Activated CD8-positive, alpha-beta T cell treated with anti-CD3 and anti-CD28 coated beads for 36 hours (primary cell): ENCODE measurements around the gene RETREG2. TPM values are rescaled to one million over a fixed set of nuclear protein-coding genes. Genes with fewer than 3 reads are reported as not detected.
"Not testable (repeated sequence)": the region's sequence is repeated elsewhere in the genome, so short reads cannot be mapped to it uniquely, and the experiment has no call there.

ENCODE experiments used
- ATAC-seq: fragments of 200-7000 bp; cut with Tn5 transposase; one replicate; pipeline ENCODE4 v1.10.0; 2021; ENCODE audit warnings: mild to moderate bottlenecking, moderate library complexity
- CTCF ChIA-PET: fragments of 350-600 bp; sonication (Branson Sonifier 250); formaldehyde crosslinking; loops from one replicate; lab custom pipeline; 2021; ENCODE audit warnings: antibody characterized with exemption; lab: Charles Lee
- POLR2A ChIA-PET: fragments of 350-600 bp; sonication (Branson Sonifier 250); formaldehyde crosslinking; loops from one replicate; lab custom pipeline; 2021; ENCODE audit warnings: antibody characterized with exemption; lab: Charles Lee
- DNase-seq: peaks from one replicate; pipeline ENCODE4 v3.0.0-alpha.2; 2020
- H3K27ac Mint-ChIP-seq: one replicate; pipeline ENCODE4 v1.8.0; 2021; ENCODE audit warnings: mild to moderate bottlenecking, mixed read lengths
- H3K27me3 Mint-ChIP-seq: one replicate; pipeline ENCODE4 v1.8.0; 2021; ENCODE audit warnings: mixed read lengths
- H3K36me3 Mint-ChIP-seq: one replicate; pipeline ENCODE4 v1.8.0; 2021; ENCODE audit warnings: low read depth, mixed read lengths
- H3K4me1 Mint-ChIP-seq: one replicate; pipeline ENCODE4 v1.8.0; 2021; ENCODE audit warnings: low read depth, mixed read lengths
- H3K4me3 Mint-ChIP-seq: one replicate; pipeline ENCODE4 v1.8.0; 2021; ENCODE audit warnings: mild to moderate bottlenecking, moderate library complexity, mixed read lengths
- H3K9me3 Mint-ChIP-seq: one replicate; pipeline ENCODE4 v1.8.0; 2021; ENCODE audit warnings: mixed read lengths
- CTCF ChIP-seq: fragments of 200-600 bp; IDR thresholded peaks from one replicate; pipeline ENCODE4 v1.8.0; 2022; ENCODE audit warnings: antibody characterized with exemption, mild to moderate bottlenecking
- intact Hi-C: fragments of 100-400 bp; cut with micrococcal nuclease; formaldehyde crosslinking; loops from one replicate; pipeline ENCODE4 v1.10.0; 2022
- total RNA-seq, 2 experiments: library from RNA; stranded (reverse); gene quantifications; one replicate each; pipeline ENCODE4 v1.2.3, GENCODE V29; 2021

Gene RETREG2
- total RNA-seq, 2 experiments from 2014 or later: 63.8 to 67.8 TPM

GRCh38 chr2:219186754-219187456 is 8.8 kb downstream of the RETREG2 start:
- peak overlapping the region; percentile 83 for H3K27ac Mint-ChIP-seq
- ChIA-PET CTCF (interaction anchor here (0.8 to 1.1 kb wide), 2 partner anchors 13 to 157 kb away, joined by 3 read pairs; no protein-coding TSS in a partner anchor), POLR2A (no interaction called here)
- intact Hi-C loops: no loop called here
- H3K36me3 Mint-ChIP-seq: peaks cover 15% of the 10 kb centered on the region
- H3K4me1 Mint-ChIP-seq: peaks cover 17% of the 10 kb centered on the region
- no peak overlapping the region for H3K4me3 Mint-ChIP-seq
- DNase-seq (peak; percentile 63), ATAC-seq (peak; percentile 92)
- no peak for TF ChIP-seq CTCF
- H3K27me3 Mint-ChIP-seq: no peaks in the 10 kb centered on the region
- H3K9me3 Mint-ChIP-seq: no peaks in the 10 kb centered on the region

- ChIA-PET POLR2A (interaction anchor here (0.7 to 1.4 kb wide), 3 partner anchors 8 to 16 kb away, joined by 3 to 4 read pairs (median 3); no protein-coding TSS in a partner anchor), CTCF (interaction anchor here (0.7 to 1.2 kb wide), 4 partner anchors 25 to 98 kb away, joined by 3 to 4 read pairs (median 4); no protein-coding TSS in a partner anchor)
- Mint-ChIP-seq H3K36me3 (peaks cover 3% of the 10 kb centered on the region), H3K27me3 (no peaks in the 10 kb centered on the region), H3K27ac (no peak overlapping the region), H3K9me3 (peaks cover 3% of the 10 kb centered on the region), H3K4me3 (no peak overlapping the region), H3K4me1 (peaks cover 17% of the 10 kb centered on the region)
- DNase-seq (no peak), ATAC-seq (no peak)
- intact Hi-C loops: no loop called here
- TF ChIP-seq CTCF: no peak
These were observed 19.3 kb downstream of the RETREG2 start for GRCh38 chr2:219197388-219197787.

- peaks cover 6% of the 10 kb centered on the region for H3K9me3 Mint-ChIP-seq
- no peak for TF ChIP-seq CTCF
- ATAC-seq (no peak), DNase-seq (no peak)
- intact Hi-C loops: no loop called here
- peaks cover 3% of the 10 kb centered on the region for H3K36me3 Mint-ChIP-seq
- H3K4me3 Mint-ChIP-seq: peak overlapping the region; percentile 62
- ChIA-PET CTCF (interaction anchor here (0.7 to 2.1 kb wide), 7 partner anchors 12 to 126 kb away, joined by 3 to 9 read pairs (median 3); no protein-coding TSS in a partner anchor), POLR2A (interaction anchor here (1.2 to 2.8 kb wide), 4 partner anchors 8 to 55 kb away, joined by 3 to 26 read pairs (median 12); partner anchors contain the start of gene TUBA4A)
- H3K27ac Mint-ChIP-seq: peak overlapping the region; percentile 8
- H3K27me3 Mint-ChIP-seq: no peaks in the 10 kb centered on the region
- peaks cover 17% of the 10 kb centered on the region for H3K4me1 Mint-ChIP-seq
These were observed 20.9 kb downstream of the RETREG2 start for GRCh38 chr2:219198974-219199373.

GRCh38 chr2:219199470-219200211 is 21.6 kb downstream of the RETREG2 start:
- no peak for DNase-seq
- H3K9me3 Mint-ChIP-seq: peaks cover 10% of the 10 kb centered on the region
- peaks cover 4% of the 10 kb centered on the region for H3K36me3 Mint-ChIP-seq
- H3K4me3 Mint-ChIP-seq: peak overlapping the region; percentile 62
- no peaks in the 10 kb centered on the region for H3K27me3 Mint-ChIP-seq
- TF ChIP-seq CTCF: no peak
- ChIA-PET POLR2A (interaction anchor here (0.5 to 2.8 kb wide), 15 partner anchors 8 to 95 kb away, joined by 3 to 26 read pairs (median 4); partner anchors contain the start of genes CNPPD1, DNAJB2, GLB1L and STK16), CTCF (interaction anchor here (0.7 to 2.1 kb wide), 11 partner anchors 10 to 126 kb away, joined by 3 to 9 read pairs (median 4); no protein-coding TSS in a partner anchor)
- ATAC-seq: peak; percentile 71
- peaks cover 17% of the 10 kb centered on the region for H3K4me1 Mint-ChIP-seq
- H3K27ac Mint-ChIP-seq: peak overlapping the region; percentile 40
- intact Hi-C loops: no loop called here

GRCh38 chr2:219200502-219201326 is 22.6 kb downstream of the RETREG2 start:
- peaks cover 10% of the 10 kb centered on the region for H3K9me3 Mint-ChIP-seq
- intact Hi-C loops: not testable (repeated sequence)

GRCh38 chr2:219201331-219201730 is 23.3 kb downstream of the RETREG2 start:
- H3K9me3 Mint-ChIP-seq: peaks cover 10% of the 10 kb centered on the region
- H3K36me3 Mint-ChIP-seq, ATAC-seq, intact Hi-C loops, H3K4me3 Mint-ChIP-seq, DNase-seq, H3K27me3 Mint-ChIP-seq: not testable (repeated sequence)
- POLR2A ChIA-PET: interaction anchor here (1.1 to 2.8 kb wide), 12 partner anchors 8 to 206 kb away, joined by 3 to 26 read pairs (median 5); partner anchors contain the start of gene TUBA4A
- CTCF ChIA-PET: interaction anchor here (0.8 to 2.1 kb wide), 4 partner anchors 10 to 42 kb away, joined by 3 to 9 read pairs (median 6); no protein-coding TSS in a partner anchor
- H3K27ac Mint-ChIP-seq: peak overlapping the region; percentile 90
- peaks cover 21% of the 10 kb centered on the region for H3K4me1 Mint-ChIP-seq

More at GRCh38 chr2:219200502-219201326, 22.6 kb downstream of the RETREG2 start:
- Mint-ChIP-seq H3K27ac (peak overlapping the region; percentile 90), H3K4me3 (peak overlapping the region; percentile 75), H3K4me1 (peaks cover 17% of the 10 kb centered on the region)
- ChIA-PET POLR2A (interaction anchor here (0.6 to 2.8 kb wide), 25 partner anchors 9 to 206 kb away, joined by 3 to 26 read pairs (median 4); partner anchors contain the start of genes CNPPD1, DNAJB2, GLB1L and STK16), CTCF (interaction anchor here (0.8 to 2.1 kb wide), 10 partner anchors 11 to 98 kb away, joined by 3 to 9 read pairs (median 4); no protein-coding TSS in a partner anchor)
- ATAC-seq, H3K27me3 Mint-ChIP-seq, H3K36me3 Mint-ChIP-seq: not testable (repeated sequence)
- DNase-seq: peak; percentile 70
